ENCODE results near the gene ZNF286A.
"Not testable (repeated sequence)": the region's sequence is repeated elsewhere in the genome, so short reads cannot be mapped to it uniquely, and the experiment has no call there.

DNA sequence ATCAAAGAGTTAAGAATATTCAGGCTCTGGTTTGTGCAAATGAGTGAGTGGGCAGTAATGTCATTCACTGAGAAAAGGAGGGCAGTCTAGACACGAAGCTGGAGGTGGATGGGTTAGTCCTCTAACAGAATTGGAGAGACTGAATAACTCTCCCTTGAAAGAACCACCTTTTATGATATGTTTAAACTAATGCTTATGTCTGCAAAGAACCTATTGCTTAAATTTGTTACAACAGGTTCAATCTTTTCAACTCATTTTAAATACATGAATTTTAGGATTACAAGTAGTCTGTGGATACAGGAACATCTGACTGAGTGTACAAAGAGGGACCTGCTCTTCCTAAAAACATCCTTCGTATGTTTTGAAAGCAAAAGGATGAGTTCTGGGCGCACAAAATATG lies 585 bp upstream of the ZNF286A start:
- TF ChIP-seq PRDM15 (CRISPR knock-in tag; IDR thresholded peaks at IDR 0.05); POLR2AphosphoS5 (IDR thresholded peaks at IDR 0.05; ENCODE audit: low read length); POLR2A (IDR thresholded peaks at IDR 0.05; ENCODE audit: low read depth, low read length); BRCA1 (IDR thresholded peaks at IDR 0.05; ENCODE audit: low read depth, low read length); IKZF2 (IDR thresholded peaks at IDR 0.05); ZNF24 (IDR thresholded peaks at IDR 0.05); SRF (IDR thresholded peaks at IDR 0.05; ENCODE audit: low read depth in 2 of 2, low read length in 2 of 2); CBFB (IDR thresholded peaks at IDR 0.05; ENCODE audit: low read depth): not testable (repeated sequence)
- TF ChIP-seq, protein P1, sequence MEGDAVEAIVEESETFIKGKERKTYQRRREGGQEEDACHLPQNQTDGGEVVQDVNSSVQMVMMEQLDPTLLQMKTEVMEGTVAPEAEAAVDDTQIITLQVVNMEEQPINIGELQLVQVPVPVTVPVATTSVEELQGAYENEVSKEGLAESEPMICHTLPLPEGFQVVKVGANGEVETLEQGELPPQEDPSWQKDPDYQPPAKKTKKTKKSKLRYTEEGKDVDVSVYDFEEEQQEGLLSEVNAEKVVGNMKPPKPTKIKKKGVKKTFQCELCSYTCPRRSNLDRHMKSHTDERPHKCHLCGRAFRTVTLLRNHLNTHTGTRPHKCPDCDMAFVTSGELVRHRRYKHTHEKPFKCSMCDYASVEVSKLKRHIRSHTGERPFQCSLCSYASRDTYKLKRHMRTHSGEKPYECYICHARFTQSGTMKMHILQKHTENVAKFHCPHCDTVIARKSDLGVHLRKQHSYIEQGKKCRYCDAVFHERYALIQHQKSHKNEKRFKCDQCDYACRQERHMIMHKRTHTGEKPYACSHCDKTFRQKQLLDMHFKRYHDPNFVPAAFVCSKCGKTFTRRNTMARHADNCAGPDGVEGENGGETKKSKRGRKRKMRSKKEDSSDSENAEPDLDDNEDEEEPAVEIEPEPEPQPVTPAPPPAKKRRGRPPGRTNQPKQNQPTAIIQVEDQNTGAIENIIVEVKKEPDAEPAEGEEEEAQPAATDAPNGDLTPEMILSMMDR (IDR thresholded peaks at IDR 0.05 in 2 of 3, conservative IDR thresholded peaks at IDR 0.05 in 1 of 3; ENCODE audit: control insufficient read depth in 2 of 3, extremely low read depth in 1 of 3, insufficient read depth in 1 of 3, low read depth in 3 of 3, low read length in 3 of 3) = not testable (repeated sequence)
- TF ChIP-seq, protein P2, sequence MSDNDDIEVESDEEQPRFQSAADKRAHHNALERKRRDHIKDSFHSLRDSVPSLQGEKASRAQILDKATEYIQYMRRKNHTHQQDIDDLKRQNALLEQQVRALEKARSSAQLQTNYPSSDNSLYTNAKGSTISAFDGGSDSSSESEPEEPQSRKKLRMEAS (IDR thresholded peaks at IDR 0.05; ENCODE audit: low read depth, low read length) = not testable (repeated sequence)
- TF ChIP-seq, protein P3, sequence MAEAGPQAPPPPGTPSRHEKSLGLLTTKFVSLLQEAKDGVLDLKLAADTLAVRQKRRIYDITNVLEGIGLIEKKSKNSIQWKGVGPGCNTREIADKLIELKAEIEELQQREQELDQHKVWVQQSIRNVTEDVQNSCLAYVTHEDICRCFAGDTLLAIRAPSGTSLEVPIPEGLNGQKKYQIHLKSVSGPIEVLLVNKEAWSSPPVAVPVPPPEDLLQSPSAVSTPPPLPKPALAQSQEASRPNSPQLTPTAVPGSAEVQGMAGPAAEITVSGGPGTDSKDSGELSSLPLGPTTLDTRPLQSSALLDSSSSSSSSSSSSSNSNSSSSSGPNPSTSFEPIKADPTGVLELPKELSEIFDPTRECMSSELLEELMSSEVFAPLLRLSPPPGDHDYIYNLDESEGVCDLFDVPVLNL (IDR thresholded peaks at IDR 0.05; ENCODE audit: low read depth, low read length) = not testable (repeated sequence)

All from GM12878 (cell line).